HFF-Myc (cell line): ENCODE data around the gene NUSAP1.

Experiments
- DNase-seq: peaks from one replicate; pipeline ENCODE4 v3.0.0-alpha.2; 2011; ENCODE audit warnings: low read depth; ENCODE audit errors: extremely low read depth
- H3K4me3 ChIP-seq: replicated peaks from 2 replicates; pipeline ENCODE4 v1.5.1; 2011; ENCODE audit warnings: low read depth, mild to moderate bottlenecking, control low read depth, low read length
- TF ChIP-seq, protein P1 (sequence below): IDR thresholded peaks from 2 replicates; pipeline ENCODE4 v1.5.1; 2012; ENCODE audit warnings: mild to moderate bottlenecking, low read depth, low read length, control low read depth; ENCODE audit errors: missing control alignments

The NUSAP1 gene

DNA sequence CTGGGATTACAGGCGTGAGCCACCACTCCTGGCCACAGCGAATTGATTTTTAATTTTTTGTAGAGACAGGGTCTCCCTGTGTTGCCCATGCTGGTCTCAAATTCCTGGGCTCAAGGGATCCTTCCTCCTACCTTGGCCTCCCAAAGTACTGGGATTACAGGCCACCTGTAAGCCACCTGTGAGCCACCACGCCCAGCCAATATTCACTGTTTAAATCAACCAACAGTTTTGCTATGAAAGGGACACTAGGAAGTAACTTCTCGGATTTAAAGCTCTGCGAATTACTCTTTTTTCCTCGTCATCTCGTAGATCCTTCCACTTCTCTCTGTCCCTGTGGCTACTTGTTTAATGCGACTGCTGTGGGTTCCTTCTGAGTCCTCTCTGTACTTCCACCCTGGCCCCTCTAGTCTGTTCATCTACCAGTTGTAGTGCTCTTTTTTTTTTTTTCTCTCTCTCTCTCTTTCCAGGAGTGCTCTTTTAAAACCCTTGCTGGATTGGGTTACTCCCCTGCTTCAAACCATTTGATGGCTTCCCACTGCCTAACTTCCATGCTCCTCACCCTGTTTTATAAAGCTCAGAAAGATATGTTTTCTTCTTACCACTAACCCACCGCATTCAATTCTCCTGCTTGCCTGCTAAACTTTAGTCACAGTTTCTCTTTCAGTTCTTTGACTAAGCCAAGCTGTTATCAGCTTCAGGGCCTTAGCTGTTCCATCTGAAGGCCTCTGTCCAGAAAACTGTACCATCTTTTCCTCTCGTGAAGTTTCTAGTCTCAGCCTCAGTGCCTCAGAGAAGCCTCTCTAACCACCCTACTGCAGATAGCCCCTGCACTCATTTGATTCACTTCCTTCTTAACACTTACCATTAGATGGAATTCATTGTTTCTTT lies 96.6 kb downstream of the NUSAP1 start:
- no peak for DNase-seq
- no peak overlapping the region for H3K4me3 ChIP-seq
- TF ChIP-seq, protein P1, sequence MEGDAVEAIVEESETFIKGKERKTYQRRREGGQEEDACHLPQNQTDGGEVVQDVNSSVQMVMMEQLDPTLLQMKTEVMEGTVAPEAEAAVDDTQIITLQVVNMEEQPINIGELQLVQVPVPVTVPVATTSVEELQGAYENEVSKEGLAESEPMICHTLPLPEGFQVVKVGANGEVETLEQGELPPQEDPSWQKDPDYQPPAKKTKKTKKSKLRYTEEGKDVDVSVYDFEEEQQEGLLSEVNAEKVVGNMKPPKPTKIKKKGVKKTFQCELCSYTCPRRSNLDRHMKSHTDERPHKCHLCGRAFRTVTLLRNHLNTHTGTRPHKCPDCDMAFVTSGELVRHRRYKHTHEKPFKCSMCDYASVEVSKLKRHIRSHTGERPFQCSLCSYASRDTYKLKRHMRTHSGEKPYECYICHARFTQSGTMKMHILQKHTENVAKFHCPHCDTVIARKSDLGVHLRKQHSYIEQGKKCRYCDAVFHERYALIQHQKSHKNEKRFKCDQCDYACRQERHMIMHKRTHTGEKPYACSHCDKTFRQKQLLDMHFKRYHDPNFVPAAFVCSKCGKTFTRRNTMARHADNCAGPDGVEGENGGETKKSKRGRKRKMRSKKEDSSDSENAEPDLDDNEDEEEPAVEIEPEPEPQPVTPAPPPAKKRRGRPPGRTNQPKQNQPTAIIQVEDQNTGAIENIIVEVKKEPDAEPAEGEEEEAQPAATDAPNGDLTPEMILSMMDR = no peak
